Activated B cell treated with CpG ODN at 0.5 μM for 24 hours (primary cell): ENCODE results near the gene SNX30. TPM values are rescaled to one million over a fixed set of nuclear protein-coding genes. Genes with fewer than 3 reads are reported as not detected.

ENCODE experiments used
- ATAC-seq: fragments of 200-7000 bp; cut with Tn5 transposase; one replicate; pipeline ENCODE4 v1.10.0; 2021; ENCODE audit warnings: low read depth, mild to moderate bottlenecking, moderate library complexity
- CTCF ChIA-PET: fragments of 350-600 bp; sonication (Branson Sonifier 250); formaldehyde crosslinking; loops from one replicate; lab custom pipeline; 2021; ENCODE audit warnings: antibody characterized with exemption; lab: Charles Lee
- POLR2A ChIA-PET: fragments of 350-600 bp; sonication (Branson Sonifier 250); formaldehyde crosslinking; loops from one replicate; lab custom pipeline; 2021; ENCODE audit warnings: antibody characterized with exemption; lab: Charles Lee
- DNase-seq: peaks from one replicate; pipeline ENCODE4 v3.0.0; 2022
- H3K27ac Mint-ChIP-seq: one replicate; pipeline ENCODE4 v1.8.0; 2020; ENCODE audit warnings: mixed read lengths
- H3K27me3 Mint-ChIP-seq: one replicate; pipeline ENCODE4 v1.8.0; 2021; ENCODE audit warnings: mixed read lengths
- H3K36me3 Mint-ChIP-seq: one replicate; pipeline ENCODE4 v1.8.0; 2021; ENCODE audit warnings: low read depth, mixed read lengths
- H3K4me1 Mint-ChIP-seq: one replicate; pipeline ENCODE4 v1.8.0; 2021; ENCODE audit warnings: mixed read lengths
- H3K4me3 Mint-ChIP-seq: one replicate; pipeline ENCODE4 v1.8.0; 2020; ENCODE audit warnings: mild to moderate bottlenecking, mixed read lengths
- H3K9me3 Mint-ChIP-seq: one replicate; pipeline ENCODE4 v1.8.0; 2020; ENCODE audit warnings: mixed read lengths
- intact Hi-C: fragments of 100-400 bp; cut with micrococcal nuclease; formaldehyde crosslinking; loops from one replicate; pipeline ENCODE4 v1.15.1; 2024
- total RNA-seq: library from RNA; stranded (reverse); gene quantifications from 2 replicates; pipeline ENCODE4 v1.2.3, GENCODE V29; 2022
- TF ChIP-seq, protein P1 (sequence below): fragments of 200-600 bp; IDR thresholded peaks from one replicate; pipeline ENCODE4 v1.8.0; 2022; ENCODE audit warnings: antibody characterized with exemption, mild to moderate bottlenecking

Gene SNX30
- total RNA-seq, 1 donor from 2014 or later = 6.5 TPM

- no peak overlapping the region for H3K27ac Mint-ChIP-seq
- no peaks in the 10 kb centered on the region for H3K9me3 Mint-ChIP-seq
- intact Hi-C loops = no loop called here
- peaks cover 64% of the 10 kb centered on the region for H3K4me1 Mint-ChIP-seq
- no peaks in the 10 kb centered on the region for H3K27me3 Mint-ChIP-seq
- CTCF ChIA-PET = interaction anchor here (1.2 to 1.5 kb wide), 2 partner anchors 17 to 41 kb away, joined by 6 to 7 read pairs; no protein-coding TSS in a partner anchor
- no peak for ATAC-seq
- no peak for DNase-seq
- TF ChIP-seq, protein P1, sequence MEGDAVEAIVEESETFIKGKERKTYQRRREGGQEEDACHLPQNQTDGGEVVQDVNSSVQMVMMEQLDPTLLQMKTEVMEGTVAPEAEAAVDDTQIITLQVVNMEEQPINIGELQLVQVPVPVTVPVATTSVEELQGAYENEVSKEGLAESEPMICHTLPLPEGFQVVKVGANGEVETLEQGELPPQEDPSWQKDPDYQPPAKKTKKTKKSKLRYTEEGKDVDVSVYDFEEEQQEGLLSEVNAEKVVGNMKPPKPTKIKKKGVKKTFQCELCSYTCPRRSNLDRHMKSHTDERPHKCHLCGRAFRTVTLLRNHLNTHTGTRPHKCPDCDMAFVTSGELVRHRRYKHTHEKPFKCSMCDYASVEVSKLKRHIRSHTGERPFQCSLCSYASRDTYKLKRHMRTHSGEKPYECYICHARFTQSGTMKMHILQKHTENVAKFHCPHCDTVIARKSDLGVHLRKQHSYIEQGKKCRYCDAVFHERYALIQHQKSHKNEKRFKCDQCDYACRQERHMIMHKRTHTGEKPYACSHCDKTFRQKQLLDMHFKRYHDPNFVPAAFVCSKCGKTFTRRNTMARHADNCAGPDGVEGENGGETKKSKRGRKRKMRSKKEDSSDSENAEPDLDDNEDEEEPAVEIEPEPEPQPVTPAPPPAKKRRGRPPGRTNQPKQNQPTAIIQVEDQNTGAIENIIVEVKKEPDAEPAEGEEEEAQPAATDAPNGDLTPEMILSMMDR = no peak
- peaks cover 12% of the 10 kb centered on the region for H3K36me3 Mint-ChIP-seq
- H3K4me3 Mint-ChIP-seq = no peak overlapping the region
- POLR2A ChIA-PET = no interaction called here
Observed at GRCh38 chr9:112861638-112862555, 111.3 kb downstream of the SNX30 start.

DNA sequence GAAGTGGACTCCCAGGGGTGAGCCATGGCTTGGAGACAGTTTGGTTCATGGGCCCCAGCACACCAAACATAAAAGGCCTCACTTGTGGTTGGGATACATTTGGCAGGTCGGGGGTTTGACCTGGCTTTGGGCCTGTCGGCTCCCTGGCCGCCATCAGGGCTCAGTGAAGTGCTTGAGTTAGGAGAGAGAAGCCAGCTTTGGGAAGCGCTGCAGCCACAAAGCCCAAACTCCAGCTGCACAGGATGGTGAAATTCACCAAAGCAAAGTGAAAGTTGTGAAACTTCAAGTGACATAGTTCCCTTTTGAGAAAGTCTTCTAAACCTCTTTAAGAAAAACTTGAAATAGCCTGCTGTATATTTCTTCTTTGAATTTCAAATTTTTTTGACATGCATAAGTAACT is 112.7 kb downstream of the SNX30 start:
- ATAC-seq (no peak), DNase-seq (no peak)
- POLR2A ChIA-PET = interaction anchor here (0.7 kb wide), 1 partner anchor 474 kb away, joined by 3 read pairs; no protein-coding TSS in a partner anchor
- TF ChIP-seq, protein P1 = no peak
- Mint-ChIP-seq H3K4me3 (peak overlapping the region; percentile 42), H3K27me3 (no peaks in the 10 kb centered on the region), H3K4me1 (peaks cover 56% of the 10 kb centered on the region), H3K9me3 (no peaks in the 10 kb centered on the region), H3K27ac (peak overlapping the region; percentile 81), H3K36me3 (peaks cover 20% of the 10 kb centered on the region)
- CTCF ChIA-PET = interaction anchor here (1.9 kb wide), 1 partner anchor 18 kb away, joined by 4 read pairs; no protein-coding TSS in a partner anchor
- intact Hi-C loops = no loop called here

- Mint-ChIP-seq H3K4me1 (peaks cover 54% of the 10 kb centered on the region), H3K36me3 (peaks cover 25% of the 10 kb centered on the region), H3K27ac (peak overlapping the region; percentile 81), H3K27me3 (no peaks in the 10 kb centered on the region), H3K4me3 (peak overlapping the region; percentile 53), H3K9me3 (no peaks in the 10 kb centered on the region)
- intact Hi-C loops = no loop called here
- DNase-seq (no peak), ATAC-seq (peak; percentile 17)
- CTCF ChIA-PET = interaction anchor here (1.9 kb wide), 1 partner anchor 19 kb away, joined by 4 read pairs; no protein-coding TSS in a partner anchor
- POLR2A ChIA-PET = no interaction called here
- TF ChIP-seq, protein P1 = no peak
Observed at GRCh38 chr9:112863746-112864145, 113.2 kb downstream of the SNX30 start.

- ATAC-seq = no peak
- ChIA-PET POLR2A (no interaction called here), CTCF (interaction anchor here (1.9 kb wide), 1 partner anchor 19 kb away, joined by 4 read pairs; no protein-coding TSS in a partner anchor)
- Mint-ChIP-seq H3K4me1 (peaks cover 53% of the 10 kb centered on the region), H3K36me3 (peaks cover 32% of the 10 kb centered on the region), H3K4me3 (no peak overlapping the region), H3K27me3 (no peaks in the 10 kb centered on the region), H3K27ac (no peak overlapping the region), H3K9me3 (no peaks in the 10 kb centered on the region)
- intact Hi-C loops = no loop called here
- TF ChIP-seq, protein P1 = no peak
- no peak for DNase-seq
Observed at GRCh38 chr9:112864403-112864802, 113.8 kb downstream of the SNX30 start.

GRCh38 chr9:112864982-112865381 is 114.4 kb downstream of the SNX30 start:
- Mint-ChIP-seq H3K27ac (no peak overlapping the region), H3K4me1 (peaks cover 55% of the 10 kb centered on the region), H3K36me3 (peaks cover 38% of the 10 kb centered on the region), H3K9me3 (no peaks in the 10 kb centered on the region), H3K27me3 (no peaks in the 10 kb centered on the region), H3K4me3 (no peak overlapping the region)
- intact Hi-C loops = no loop called here
- CTCF ChIA-PET = no interaction called here
- TF ChIP-seq, protein P1 = no peak
- POLR2A ChIA-PET = no interaction called here
- DNase-seq = no peak
- no peak for ATAC-seq
